Astrocyte of the hippocampus (primary cell): Measurements from ENCODE around the gene HTT.

ENCODE experiments used
- DNase-seq: peaks from one replicate; pipeline ENCODE4 v3.0.0; 2011; ENCODE audit warnings: low read depth, low spot score

HTT gene

GRCh38 chr4:3263053-3263875 is 188.8 kb downstream of the HTT start:
- DNase-seq, result no peak

- DNase-seq, result no peak
Measured at GRCh38 chr4:3263876-3264193, 189.4 kb downstream of the HTT start.

DNA sequence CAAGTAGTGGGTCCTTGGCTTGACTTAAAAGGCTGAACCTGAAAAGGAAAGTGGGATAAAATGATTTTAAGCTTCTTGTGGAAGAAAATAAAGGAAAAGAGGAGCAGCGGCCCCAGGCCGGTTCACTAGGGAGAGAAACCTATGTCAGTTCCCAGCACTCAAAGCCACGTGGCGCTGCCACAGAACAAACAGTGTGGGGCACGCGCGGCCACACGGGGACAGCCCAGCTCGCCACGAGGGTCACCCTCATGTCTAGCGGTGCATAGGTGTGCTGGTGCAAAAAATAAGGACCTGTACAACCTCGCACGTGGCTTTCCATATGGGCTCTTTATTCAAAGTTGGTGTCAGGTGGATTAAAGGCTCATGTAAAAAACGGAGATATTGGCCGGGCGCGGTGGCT is 191.6 kb downstream of the HTT start:
- DNase-seq, result no peak

DNA sequence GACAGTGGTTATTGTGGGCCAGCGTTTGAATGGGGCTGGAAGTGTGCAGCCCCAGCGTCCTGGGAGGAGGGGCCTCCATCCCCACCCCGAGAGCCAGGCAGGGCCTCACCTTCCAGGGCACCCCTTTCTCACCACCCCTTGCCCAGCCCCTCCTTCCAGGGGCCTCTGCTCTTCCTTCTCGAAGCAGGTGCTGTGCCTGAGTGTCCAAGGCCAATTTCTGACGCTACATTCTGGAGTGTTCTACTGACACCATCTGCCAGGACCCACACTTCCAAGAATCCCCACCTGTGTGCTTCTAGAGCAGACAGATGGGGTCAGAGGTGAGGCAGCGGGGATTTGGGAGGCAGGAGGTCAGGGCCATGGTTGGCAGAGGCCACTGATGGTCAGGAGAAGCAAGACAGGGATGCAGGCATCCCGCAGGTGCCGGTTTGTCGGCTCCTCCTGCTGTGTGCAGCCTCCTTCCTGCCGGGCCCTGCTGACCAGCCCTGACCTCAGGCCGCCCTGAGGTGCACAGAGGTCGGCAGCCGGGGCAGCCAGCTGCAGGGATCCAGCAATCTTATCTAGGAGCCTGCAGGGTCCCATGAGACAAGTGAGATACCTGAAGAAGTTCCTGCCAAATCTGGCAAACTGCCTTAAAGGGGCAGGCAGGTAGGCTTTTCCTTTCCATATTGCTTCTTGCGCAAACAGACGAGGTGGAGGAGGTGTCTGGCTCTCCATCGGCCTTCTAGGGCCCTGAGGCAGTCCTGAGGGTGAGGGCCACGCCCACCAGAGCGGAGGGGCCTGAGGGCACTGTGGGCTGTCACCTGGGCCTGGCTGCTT is 193.3 kb downstream of the HTT start:
- no peak for DNase-seq

DNA sequence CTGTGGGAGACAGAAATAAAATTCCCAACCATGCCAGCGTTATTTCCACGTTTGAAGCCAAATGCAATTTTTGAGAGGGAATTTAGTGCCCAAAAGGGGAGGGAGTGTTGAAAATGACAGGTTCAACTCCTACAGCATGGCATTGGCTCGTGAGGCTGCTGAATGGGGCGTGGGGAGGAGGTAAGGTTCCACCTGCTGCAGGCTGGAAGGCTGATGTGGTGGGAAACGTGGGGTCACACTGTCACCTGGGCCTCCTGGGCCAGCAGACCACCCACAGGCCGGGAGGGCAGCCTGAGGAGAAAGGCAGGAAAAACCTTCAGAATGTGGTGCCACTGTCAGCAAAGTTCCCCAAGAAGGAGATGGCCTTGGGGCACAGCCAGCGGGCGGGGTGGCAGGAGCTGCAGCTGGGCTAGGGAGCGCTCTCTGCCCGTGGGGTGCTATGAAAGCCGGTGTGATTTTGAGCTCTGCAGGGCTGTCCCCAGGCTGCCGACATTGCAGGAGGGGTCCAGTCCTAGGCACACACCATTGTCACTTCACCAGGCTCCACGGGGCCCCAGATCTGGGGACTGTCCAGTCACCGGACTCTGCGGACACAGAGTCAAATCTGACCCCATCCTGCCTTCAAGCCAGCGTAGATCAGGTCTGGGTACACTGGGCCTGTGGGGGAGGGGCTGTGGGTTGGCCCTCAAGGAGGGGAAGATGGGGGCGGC is 194.1 kb downstream of the HTT start:
- no peak for DNase-seq

DNA sequence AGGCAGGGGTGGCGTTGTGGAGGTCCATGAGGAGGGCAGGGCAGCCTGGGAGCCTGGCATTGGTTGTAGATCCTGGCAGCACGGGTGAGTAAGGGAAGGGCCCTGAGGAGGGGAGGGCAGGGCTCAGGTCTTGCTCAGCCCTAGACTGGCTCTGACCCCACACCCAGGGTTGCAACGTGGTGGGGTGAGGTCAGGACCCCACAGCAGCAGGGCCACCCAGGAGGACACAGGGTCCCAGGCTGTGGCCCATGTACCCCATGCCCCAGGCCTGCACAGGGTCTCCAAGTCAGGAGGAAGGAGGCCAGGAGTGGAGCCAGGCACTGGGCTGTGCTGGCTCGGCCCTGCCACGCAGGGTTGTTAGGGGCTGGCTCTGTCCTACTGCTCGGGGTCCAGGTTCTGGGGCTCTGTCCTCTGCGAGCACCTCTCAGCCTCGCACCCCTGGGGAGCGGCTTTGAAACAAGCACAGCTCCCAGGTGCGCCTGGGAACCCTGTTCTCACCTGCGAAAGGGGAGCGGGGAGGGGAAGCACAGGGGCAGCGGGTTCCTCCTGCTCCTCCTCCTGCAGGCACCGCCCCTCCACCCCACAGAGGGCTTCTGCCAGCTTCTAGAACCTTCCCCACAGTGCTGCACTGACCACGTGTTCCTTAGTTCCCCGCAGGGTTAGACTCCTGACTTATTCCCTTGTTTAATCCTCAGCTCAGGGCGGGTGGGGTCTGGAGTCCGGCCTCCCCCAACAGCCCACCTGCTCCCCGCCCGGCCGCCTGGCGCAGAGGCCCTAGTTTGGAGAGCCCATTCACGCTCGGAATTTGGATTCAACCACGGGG is 194.8 kb downstream of the HTT start:
- DNase-seq, result no peak

- DNase-seq, result peak; percentile 60
Measured at GRCh38 chr4:3269991-3270611, 195.6 kb downstream of the HTT start.

DNA sequence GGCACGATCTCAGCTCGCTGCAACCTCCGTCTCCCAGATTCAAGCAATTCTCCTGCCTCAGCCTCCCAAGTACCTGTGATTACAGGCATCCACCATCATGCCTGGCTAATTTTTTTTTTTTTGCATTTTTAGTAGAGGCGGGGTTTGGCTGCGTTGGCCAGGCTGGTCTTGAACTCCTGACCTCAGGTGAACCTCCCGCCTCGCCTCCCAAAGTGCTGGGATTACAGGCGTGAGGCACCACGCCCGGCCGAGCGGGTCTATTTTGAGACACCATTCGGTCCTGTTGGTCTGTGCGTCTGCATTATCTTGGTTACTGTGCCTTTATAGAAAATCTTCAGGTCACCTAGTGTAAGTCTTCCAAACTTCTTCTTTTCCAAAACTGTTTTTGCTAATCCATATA is 196.7 kb downstream of the HTT start:
- DNase-seq, result no peak

- DNase-seq, result peak; percentile 90
Measured at GRCh38 chr4:3276986-3277385, 202.5 kb downstream of the HTT start.

DNA sequence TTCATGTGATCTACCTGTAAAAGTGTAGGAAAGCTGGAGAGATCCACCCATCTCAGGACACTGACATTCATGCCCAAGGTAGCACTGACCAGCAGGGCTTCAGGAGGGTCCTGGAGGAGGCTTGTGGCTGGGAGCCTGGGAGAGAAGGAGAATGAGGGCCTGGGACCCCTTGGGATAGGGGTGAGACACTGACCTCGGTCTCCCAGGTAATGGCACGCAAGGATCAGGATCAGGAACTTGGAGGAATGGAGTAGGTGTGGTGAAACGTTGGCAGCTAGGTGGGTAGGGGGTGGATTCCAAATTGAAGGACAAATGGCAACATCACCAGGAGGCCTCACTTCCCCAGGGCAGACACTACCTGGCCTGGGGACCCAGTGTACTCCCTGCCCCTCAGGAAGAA is 206.0 kb downstream of the HTT start:
- DNase-seq, result no peak

- DNase-seq, result no peak
Measured at GRCh38 chr4:3283483-3283882, 209.0 kb downstream of the HTT start.

GRCh38 chr4:3283916-3284315 is 209.4 kb downstream of the HTT start:
- no peak for DNase-seq

GRCh38 chr4:3284734-3285557 is 210.5 kb downstream of the HTT start:
- DNase-seq, result no peak

GRCh38 chr4:3285558-3286334 is 211.3 kb downstream of the HTT start:
- DNase-seq, result peak; percentile 81

DNA sequence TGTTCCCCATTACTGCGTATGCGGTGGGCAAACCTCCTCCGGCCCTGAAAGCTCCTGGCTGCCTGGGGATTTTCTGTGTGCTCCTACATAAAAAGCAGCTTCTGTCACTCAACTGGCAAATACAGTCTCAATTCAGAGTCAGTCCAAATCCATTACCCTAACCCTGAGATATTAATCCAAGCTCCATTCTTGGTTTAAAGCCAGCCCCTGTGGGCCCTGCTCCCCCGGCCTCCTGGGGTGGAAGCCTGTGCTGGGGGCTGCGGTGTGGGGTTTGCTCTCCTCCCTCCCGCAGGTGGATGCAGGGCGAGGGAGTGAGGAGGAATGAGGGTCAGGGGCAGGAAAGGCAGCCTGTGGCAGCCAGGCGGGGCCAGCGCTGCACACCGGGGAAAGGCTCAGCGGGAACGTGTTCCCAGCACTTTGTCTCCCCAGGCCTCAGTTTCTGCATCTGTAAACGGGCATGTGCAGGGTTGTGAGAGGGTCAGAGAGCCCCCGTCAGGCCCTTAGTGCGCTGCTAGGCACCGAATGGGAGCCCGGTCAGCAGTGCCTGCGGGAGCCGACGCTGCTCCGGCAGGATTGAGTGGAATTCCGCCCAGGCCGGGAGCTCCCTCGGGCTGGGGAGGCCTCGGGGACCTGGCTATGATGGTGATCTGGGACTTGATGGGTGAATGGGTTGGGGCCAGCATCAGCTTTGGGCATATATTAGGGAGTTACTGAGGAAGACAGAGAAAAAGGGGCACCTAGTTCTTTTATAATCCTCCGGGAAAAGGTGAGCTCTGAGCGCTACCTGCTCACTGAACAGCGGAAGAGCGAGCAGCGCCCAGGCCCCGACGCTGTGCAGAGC is 212.1 kb downstream of the HTT start:
- DNase-seq, result no peak

DNA sequence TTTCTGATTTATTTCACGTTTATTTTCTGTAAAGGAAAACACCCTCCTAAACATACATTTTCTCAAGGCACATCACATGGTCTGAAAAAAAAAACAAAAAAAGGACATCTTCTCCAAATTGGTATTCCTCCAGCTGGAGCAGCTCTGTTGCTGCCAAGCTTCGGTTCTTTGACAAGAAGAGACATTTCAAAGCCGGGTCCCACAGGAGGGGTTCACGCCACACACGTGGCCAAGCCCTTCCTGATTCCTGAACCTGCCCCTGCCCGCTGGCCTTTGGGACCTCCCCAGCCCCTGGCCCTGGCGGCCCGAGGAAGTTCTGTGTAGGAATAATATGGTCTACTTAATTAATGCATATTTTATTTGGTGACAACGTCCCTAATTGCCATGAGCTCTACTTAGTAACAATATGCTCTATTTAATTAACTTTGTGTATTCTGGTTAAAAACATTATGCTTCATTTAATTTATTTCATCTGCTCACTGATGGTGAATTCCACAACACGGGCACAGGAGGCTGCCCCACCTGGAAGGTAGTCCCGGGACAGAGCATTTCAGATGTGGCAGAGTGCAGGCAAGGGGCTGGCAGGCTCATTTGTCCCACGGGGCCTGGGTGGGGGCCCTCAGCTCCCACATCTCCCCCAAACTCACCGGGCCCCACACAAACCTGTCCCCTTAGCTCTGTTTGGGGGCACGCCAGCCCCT is 212.9 kb downstream of the HTT start:
- DNase-seq, result no peak

GRCh38 chr4:3287972-3288570 is 213.6 kb downstream of the HTT start:
- DNase-seq, result no peak
